Myocyte (in vitro differentiated cells): ENCODE results near the gene CCR9. TPM values are rescaled to one million over a fixed set of nuclear protein-coding genes. Genes with fewer than 3 reads are reported as not detected.

Experiments used
- DNase-seq: peaks from one replicate; pipeline ENCODE4 v3.0.0-alpha.2; 2012; ENCODE audit warnings: low read depth
- total RNA-seq: library from RNA; depleted of rRNA; stranded (reverse); fragments of >200 nt; gene quantifications from 2 replicates; pipeline ENCODE4 v1.2.3, GENCODE V29; 2014

Gene CCR9
- total RNA-seq, 1 donor from 2014 or later = not detected

DNA sequence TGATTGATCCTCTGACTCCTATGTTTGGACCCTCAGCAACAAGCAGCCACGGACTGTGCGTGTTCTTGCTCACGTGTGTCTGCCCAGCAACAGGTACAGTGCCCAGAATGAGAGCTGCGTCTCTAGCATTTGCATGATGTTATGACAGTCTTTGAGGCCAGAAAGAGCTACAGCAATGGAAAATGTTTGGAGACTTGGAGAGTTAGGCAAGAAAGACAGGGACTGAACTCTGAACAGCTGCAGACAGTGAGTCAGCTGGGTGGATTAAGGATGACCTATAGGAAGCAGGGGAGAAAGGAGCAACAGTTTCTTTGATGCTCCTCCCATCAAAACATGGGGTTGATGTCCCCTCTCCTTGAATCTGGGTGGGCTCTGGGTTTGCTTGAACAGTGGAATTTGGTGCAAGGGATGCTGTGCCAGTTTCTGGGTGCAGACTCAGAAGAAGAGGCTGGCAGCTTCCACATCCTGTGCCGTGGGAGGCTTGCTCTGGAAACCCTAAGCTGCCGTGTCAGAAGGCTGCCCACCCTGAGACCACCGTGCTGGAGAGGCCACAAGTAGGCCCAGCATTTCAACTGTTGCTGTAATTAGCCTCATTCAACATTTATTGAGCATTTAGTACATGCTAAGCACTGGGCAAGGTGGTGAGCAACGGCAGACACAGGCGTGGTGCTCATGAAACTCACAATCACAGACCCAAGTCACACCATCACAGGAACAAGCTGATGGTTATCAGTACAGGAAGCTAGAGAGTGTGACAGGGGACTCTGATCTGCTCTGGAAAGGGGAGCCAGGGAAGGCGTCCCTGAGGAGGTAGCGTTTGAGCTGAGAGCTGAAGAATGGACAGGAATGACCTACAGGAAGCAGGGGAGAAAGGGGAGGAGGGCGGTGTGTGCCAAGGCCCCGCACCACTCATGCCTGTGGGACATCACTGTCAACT is 21.7 kb downstream of the CCR9 start:
- DNase-seq = peak; percentile 87

DNA sequence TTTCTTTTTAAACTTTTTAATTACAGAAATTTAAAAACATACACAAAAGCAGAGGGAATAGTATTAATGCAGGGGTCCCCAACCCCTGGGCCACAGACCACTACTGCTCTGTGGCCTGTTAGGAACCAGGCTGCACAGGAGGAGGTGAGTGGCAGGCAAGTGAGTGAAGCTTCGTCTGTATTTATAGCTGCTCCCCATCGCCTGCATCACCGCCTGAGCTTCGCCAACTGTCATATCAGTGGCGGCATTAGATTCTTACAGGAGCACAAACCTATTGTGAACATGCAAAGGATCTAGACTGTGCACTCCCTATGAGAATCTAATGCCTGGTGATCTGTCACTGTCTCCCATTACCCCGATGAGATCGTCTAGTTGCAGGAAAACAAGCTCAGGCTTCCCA is 22.4 kb downstream of the CCR9 start:
- DNase-seq = no peak

DNA sequence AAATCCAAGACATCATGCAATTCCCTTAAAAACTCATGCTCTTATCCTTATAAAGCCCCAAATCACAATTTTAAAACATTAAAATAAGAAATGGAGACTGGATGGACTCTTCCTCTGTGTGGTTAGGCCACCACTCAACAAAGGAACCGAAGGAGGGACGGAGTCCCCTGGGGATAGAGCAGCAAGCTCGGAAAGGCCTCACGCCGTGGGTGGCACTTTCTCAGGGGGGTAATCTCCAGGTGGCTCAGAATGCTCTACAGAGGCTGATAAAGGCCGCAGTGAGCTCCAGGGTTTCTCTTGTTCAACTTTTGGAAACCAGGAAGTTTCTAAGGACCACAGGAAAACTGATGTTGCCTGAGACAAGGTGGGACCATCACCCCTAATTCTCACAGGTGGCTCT is 23.2 kb downstream of the CCR9 start:
- DNase-seq = no peak

DNA sequence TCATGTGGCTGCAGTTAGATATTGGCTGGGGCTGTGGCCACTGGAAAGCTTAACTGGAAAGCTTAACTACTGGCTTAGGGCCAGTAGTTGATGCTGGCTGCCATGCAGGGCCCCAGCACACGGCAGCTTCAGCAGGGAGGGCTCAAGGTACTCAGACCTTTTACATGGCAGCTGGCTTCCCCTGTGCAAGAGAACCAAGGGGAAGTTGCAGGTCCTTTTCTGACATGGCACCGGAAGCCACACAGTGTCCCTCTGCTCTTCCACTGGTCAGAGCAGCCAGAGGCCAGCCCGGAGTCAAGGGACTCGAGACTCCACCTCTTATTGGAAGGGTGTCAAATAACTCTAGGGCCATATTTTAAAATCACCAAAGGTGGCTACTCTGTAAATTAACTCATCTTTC is 24.5 kb downstream of the CCR9 start:
- DNase-seq = no peak

DNA sequence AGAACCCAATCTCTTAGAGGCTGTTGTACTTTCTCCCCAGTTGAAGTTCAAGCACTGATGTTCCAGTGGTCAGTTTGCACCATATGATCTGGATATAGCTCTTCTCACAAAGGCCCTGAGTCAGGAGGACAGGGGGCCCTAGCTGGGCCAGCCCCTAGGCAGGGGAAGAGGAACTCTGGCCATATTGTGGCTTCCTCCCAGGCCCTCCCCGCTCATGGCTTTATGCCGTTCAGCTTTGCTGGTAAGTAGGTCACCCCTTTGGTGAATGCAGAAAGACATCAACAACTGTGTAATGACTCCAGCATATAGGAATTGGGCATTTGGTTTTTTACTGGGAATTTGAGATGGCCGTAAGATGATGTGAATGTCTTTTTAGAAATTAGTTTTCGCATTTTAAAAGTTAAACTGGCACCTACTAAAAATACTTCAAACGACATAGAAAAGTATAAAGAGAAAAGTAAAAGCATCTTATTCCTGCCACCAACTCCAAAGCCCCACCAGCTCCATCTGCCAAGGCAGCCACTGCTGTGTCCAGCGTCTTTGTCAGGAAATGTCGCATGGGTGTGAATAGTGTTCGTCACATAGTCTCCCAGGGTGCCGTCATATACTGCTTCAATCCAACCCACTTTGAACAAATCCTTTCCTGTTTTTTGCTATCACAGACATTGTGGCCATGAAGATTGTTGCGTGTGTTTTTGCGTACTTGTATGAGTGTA is 25.3 kb downstream of the CCR9 start:
- no peak for DNase-seq

DNA sequence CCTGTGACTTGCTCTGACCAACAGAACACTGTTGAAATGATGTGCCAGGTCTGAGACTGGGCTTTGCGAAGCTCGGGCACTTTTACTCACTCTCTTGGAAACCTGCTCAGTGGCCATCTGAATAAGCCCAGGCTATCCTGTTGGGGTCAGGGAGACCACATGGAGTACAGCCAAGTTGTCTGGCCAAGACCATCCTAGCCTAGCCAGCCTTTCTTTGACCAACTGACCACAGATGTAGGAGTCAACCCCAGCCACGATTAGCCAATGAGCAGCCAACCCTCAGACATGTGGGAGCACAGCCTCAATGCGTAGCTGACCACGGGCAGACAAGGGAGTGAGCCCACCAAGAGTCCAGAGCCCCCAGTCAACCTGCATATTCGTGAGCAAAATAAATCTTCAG is 26.1 kb downstream of the CCR9 start:
- DNase-seq = peak; percentile 46

DNA sequence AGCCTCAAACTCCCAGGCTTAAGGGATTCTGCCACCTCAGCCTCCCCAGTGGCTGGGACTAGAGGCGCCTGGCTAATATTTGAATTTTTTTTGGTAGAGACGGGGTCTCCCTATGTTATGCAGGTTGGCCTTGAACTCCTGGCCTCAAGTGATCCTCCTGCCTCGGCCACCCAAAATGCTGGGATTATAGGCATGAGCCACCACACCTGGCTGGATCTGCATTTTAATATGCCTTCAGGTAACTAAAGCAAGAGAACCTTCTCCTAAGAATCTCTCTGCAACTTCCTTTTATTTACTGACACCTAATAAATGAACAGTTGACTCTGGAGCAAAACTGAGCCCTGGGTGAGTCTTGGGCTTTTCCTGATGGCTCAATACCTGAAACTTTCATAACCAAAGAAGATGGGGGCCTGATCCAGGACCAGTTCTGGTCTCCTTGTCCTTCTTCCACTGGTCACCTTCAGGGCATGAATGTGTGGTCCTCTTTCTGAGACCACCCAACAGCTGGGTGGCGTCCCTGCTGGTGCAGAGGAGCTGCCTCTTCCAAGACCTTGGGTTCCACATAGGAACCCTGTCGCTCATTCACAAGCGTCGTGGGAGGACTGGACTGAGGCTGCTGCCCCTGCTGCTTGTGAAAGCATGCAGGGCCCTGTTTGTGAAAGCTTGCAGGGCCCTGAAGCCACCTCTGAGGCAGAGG is 28.2 kb downstream of the CCR9 start:
- DNase-seq = no peak

DNA sequence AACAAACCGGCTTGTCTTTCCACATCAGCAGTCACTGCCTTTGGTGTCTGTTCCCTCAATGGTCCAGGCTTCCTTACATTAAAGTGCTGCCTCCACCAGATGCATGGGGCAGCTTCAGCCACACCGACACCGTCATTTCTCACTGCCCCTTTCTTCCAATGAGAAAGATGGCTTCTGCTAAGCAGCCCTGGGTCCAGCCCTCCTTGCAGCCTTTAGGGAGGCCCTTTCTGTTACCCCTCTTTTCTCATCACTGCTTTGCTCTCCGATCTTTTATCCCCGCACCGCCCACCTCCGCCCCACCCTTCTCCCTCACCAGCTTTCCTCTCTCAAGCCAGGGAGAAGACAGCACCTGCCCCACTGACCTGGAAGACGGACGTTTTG is 28.7 kb downstream of the CCR9 start:
- no peak for DNase-seq

DNA sequence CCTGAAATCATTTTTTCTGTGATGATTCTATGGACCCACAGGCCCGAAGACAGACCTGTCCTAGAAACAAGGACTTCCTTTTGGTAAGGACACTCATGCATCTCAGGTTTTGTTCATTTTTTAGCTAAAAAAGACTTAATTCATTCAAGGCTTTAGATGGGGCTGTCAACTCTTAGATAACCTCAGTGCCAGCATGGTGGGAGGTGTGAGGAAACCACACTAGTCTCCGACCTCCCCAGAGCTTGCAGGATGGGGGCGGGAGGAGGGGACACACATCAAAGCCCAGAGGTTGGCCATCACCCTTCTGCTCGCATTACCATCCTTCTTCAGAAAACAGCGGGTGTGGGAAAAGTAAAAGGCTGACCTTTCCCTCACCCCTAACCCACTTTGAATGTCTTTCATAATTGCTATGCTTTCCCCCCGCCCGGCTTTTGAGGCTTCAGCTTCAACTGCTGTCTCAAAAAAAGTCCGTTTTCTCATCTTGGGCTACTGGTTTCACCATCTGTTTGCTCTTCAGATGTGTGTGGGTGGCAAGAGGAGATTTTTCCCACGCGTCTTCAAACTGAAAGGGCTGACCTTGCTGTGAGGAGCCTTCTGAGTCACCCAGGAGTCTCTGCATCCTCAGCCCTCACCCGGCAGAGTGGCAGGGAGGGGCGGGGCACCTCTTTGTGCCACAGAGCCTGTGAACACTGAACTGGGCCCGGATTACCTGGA is 29.3 kb downstream of the CCR9 start:
- peak; percentile 87 for DNase-seq

DNA sequence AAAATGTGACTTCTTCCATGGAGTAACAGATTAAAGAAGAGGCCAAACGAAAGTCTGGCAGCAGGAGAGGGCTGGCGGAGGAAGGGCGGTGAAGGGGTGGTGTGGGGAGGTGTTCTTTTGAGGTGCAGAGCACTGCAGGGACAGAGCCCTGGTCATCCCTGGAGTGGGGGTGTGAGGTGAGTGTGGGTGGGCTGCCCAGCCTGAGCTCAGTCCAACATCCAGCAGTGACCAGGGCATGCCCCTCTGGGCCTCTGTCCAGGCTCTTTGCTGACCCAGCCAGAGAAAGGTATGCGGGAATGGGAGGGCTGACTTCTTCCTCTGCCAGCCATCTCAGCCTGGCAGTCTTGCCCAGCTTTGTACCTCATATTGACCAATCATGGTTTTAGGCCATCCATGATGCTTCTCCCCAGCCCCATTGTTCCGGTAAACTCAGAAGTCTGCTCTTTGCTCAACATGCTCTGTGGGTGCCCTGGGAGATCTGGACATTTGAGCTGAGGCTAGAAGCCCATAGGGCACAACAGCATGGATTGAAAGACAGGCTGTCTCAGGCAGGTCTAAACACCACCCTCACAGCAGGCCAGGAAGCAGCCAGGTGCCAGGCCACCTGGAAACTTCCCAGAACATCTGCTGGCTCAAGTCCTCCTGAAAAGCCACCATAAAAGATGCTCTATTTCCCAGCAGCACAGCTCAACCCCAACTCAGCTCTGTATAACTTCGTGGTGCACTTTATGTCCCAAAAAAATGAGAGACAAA is 31.0 kb downstream of the CCR9 start:
- no peak for DNase-seq

DNA sequence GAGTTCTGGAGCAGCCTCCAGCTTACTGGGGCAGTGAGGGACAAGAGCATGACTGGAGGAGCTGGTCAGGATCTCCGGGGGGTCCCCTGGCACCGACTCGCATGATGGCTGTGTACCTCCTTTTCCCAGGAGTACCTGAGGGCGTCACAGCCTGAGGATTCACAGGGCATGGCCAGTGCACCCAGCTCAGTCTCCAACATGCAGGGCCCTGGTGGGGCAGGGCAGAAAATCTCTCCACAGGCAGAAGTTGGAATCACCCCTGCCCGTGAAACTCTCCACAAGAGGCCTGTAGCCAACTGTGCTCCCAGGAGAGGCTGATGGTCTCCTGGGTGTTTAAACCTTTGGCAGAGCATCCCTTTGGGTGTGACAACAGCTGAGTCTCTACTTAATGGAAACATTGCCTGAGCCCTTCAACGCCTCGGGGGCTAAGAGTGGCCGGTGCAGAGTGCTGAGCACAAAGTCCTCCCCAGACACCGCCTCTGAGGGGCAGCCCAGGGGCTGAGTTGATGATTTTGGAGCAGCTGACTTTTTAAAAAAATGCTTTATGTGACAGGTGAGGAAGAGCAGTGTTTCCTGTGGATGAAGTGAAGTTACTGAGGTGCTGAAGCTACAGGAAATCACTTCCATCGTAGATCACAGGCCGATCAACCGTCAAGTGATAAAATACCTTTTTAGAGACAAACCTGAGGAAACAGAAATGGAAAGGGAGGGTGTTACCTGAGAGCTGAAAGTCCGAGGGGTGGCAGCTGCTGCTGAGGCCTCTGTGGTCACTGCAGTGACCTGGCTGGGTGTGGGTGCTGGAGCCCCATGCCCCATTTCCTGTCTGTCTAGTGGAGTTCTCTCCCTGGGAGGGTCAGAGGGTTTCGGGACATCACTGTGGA is 35.1 kb downstream of the CCR9 start:
- DNase-seq = no peak

DNA sequence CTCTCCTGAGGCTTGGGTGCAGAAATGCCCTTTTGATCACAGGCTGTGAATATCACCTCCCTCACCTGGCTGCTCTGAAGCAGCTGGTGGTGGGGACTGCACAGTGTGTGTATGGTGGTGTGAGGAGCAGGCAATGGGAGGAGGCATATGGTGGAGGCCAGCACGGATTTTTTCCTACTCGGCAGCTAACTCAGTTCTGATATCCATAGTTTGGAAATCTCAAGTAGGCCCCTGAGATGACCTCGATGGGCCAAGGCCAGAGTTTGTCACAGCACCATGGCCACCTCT is 35.6 kb downstream of the CCR9 start:
- no peak for DNase-seq

DNA sequence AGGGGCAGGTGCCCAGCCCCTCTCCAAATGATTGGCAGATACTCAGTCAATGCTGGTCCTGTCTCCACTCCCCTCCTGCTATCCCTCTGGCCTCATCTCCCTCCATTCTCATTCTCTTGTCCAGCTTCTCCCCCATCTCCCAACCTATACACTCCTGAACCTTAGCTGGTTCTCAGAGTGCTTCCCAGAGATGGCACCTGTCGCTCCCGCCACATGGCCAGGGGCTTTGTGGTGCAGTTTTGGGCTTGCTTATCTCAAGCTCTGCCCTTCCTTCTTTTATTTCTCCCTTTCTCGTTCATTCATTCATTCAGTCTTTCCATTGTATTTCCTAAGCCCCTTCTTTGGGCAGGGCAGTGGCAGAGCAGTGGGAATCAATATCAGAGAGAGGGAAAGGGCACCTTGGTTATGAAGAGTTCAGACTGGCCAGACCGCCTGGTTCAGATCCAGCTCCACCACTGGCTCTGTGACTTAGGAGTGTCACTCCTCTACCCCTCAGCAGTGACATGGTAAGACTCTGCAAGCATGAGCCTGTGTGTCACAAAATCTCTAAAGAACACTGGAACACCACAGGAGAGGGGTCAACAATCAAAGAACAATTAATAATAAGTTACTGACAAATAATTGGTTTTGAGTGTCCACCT is 36.7 kb downstream of the CCR9 start:
- no peak for DNase-seq

DNA sequence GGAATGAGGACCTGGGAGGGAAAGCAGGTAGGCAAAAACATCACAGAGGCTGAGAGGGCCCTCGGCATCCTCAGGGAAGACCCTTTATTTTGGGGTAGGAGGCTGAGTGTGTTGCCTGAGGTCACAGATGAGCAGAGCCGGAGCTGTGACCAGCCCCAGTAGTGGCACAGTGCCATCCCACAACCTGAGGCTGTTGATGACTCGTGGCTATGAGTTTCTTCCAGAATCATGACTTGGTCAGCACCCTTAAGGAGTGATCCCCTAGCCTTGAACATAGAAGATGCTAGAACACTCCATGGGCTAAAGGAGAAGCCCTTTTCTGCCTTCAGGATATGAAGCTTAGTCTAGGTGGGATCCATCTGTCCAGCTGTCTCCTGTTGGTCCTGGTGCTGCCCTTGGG is 37.4 kb downstream of the CCR9 start:
- DNase-seq = peak; percentile 63

DNA sequence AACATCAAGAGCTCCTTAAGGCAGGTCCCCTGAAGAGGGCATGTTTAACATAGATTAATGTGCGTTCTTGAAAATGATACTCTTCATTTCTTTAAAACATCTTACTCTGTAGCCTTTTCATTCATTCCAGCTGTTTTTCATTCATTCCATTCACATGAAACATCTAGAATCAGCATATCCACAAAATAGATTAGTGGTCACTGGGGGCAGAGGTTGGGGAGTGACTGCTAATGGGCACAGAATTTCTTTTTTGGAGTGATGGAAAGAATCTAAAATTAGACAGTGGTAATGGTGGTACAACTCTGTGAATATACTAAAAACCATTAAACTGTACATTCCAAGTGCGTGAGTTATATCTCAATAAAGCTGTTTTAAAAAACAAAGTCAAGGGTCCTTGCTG is 41.5 kb downstream of the CCR9 start:
- peak; percentile 54 for DNase-seq

DNA sequence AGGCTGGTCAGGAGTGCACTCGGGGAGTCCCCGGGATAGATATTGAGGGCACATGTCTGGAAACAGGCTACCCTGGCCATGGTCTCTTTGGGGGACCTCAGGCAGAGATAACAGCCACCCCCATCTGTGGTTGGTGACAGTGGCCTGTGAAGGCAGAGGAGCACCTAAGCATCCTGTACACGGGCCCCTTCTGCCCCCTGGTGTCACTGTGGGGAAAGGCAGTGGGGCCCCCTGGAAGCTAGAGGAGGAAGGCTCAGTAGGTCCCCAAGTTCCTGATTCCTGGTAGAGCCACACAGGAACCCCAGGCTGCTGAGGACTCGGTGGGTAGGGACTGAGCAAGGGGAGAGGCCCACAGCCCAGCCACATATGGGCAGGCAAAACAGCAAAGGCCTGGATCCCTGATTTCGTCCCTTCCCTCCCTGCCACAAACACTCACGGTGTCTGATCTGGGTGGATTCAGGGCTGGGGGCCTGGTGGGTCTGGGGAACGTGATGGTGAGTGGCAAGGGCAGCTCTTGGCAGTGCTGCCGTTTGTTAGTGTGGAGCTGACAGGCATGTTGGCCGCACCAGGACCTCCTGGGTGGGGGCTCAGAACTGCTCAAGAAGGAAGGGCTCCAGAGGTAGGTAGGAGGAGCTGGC is 42.8 kb downstream of the CCR9 start:
- DNase-seq = peak; percentile 59

DNA sequence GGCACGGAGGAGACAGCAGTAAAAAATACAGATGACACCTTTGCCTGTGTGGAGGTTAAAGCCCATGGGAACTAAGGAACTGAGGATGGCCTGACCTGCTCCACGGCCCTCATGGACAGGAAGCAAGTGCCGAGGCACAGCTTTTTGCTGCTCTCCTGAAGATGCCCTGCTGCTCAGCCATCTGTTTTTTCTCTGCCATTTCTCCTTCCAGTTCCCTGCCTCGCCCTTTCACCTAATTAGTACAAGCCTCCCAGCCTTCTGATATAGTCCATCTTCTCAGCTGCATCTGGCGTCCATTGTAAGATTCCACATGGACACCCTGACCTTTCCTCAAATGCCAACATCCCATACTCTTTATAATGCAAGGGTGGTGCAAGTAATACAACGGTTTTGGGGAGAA is 45.2 kb downstream of the CCR9 start:
- DNase-seq = no peak

DNA sequence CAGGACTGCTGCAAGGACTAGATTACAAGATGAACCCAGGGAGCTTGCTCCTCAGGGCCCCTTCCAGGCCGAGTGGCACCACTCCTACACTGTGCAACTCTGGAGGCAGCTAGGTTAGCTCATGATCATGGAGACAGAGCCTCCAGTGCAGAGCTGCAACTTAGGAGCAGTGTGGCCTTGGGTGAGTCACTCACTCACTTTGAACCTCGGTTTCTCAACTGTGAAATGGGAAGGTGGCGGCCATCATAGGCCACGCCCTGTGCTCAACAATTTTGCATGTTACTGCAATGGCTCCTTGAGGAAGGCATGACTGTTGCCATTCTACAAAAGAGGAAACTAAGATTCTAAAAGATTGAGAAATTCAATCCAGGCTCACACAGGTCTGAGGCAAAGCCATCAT is 45.8 kb downstream of the CCR9 start:
- no peak for DNase-seq

DNA sequence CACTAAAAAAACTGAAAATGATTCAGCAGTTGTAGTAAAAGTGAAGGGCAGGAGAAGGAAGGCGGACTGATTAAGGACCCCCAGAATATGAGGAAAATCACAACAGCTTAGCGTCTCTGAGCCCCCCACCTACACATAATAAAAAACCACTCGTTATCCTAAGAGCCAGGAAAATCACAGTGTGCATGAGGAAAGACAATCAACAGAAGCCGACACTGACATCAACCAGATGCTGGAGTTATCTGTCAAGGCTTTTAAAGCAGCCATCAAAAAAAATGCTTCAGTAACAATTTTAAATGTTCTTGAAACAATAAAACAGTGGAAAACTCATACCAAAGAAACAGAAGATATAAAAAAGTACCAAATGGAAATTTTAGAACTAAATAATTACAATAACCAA is 47.2 kb downstream of the CCR9 start:
- DNase-seq = no peak
